Measurements from ENCODE around the gene FZD2.
"Not testable (repeated sequence)": the region's sequence is repeated elsewhere in the genome, so short reads cannot be mapped to it uniquely, and the experiment has no call there.

DNA sequence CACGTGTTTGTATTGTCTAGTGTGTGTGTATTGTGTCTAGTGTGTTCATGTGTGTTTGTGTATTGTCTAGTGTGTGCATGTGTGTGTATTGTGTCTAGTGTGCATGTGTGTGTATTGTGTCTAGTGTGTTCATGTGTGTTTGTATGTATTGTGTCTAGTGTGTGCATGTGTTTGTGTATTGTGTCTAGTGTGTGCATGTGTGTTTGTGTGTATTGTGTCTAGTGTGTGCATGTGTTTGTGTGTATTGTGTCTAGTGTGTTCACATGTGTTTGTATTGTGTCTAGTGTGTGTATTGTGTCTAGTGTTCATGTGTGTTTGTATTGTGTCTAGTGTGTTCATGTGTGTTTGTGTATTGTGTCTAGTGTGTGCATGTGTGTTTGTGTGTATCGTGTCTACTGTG lies 33.5 kb downstream of the FZD2 start:
- not testable (repeated sequence) for TF ChIP-seq CTCF (IDR thresholded peaks at IDR 0.05); ZFX (IDR thresholded peaks at IDR 0.05; ENCODE audit: borderline replicate concordance)

Data from 22Rv1 (cell line).